HG02763 (cell line): ENCODE results near the gene ZNF646.
A peak's percentile ranks its signal among the peaks of the same experiment; 100 is the strongest.
"Not testable (repeated sequence)": the region's sequence is repeated elsewhere in the genome, so short reads cannot be mapped to it uniquely, and the experiment has no call there.

Experiments used
- ATAC-seq: cut with Tn5 transposase; IDR thresholded peaks from one replicate; pipeline ENCODE4 v1.9.1; 2021; ENCODE audit warnings: mild to moderate bottlenecking, moderate library complexity; ENCODE audit not compliant: unreplicated experiment

The ZNF646 gene

DNA sequence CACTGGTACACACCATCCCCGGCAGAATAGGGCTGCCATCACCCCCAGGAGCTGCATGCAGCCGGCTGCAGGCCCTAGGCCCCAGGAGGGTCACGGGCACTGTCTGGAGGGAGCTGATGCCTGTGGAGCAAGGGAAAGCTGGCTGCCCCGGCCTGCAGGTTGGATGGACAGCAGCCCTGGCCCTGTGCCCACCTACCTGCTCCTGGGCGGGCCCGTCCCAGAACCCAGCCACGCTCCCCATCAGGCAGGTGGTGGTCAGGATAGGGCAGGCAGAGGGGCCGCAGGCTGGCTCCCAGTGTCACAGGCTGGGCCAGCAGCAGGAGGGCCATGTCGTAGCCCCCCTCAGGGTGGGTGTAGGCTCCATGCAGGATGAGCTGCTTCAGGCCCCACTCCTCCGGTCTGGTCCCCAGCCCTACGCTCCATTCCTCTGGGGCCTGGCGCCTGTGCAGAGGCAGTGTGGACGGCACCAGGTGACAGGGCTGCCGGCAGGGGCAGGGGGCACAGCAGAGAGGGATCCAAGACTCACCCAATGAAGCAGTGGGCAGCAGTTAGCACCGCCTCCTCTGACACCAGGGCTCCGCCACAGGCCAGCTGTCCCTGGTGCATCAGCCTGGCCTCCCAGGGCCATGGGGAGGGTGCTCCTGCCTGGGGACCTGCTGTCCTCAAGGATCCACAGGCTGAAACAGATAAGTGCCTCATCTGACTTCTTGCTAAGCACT is 10.5 kb downstream of the ZNF646 start:
- ATAC-seq: no peak

DNA sequence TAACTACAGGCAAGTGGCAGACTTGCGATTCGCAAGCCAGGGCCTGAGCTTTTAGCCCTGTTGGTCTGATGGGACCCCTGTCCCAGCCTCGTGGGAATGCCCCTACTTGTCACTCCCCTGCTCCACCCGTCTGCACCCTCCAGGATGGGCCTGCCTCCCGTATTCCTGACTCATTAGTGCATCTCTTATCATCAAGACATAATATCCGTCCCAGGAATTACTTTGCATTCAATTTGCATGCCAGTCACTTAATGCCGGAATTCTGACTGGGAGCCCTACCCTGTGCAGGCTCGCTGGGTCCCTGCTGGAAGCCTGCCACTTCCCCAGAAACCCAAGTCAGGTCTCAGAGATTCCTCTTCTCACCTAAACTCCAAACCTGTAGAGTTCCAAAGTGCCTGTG is 11.2 kb downstream of the ZNF646 start:
- no peak for ATAC-seq

DNA sequence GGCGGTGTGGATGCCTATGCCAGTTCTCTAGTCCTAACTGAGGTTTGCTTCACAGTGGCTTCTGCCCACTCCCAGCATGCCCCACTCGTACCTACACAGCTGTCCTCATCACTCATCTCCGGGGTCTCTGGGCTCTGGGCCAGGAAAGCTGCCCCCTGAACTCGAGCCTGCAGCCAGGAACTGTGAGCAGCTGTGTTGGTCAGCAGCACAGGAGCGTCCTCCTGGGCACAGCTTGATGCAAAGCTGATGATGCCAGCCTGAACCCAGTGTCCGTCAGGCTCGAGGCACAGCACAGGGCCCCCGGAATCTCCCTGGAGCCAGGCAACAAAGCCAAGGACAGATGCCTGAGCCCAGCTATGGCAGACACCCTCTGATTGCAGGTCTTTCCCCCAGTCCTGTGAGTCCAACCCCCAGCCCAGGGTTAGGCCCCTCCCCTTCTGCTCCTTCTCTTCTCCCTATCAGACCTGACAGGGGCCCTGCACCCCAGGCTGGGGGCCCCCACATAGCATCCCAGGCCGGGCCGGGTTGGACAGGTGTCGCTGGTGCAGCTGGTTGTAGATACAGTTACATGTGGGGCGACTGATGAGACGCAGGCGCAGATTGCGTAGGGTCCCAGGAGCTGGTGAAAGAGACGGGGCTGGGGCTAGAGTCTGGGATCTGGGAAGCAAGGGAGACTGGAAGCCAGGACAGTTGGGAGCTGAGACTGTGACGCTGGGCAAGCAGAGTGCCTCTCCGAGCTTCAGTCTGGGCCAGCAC is 11.8 kb downstream of the ZNF646 start:
- no peak for ATAC-seq

DNA sequence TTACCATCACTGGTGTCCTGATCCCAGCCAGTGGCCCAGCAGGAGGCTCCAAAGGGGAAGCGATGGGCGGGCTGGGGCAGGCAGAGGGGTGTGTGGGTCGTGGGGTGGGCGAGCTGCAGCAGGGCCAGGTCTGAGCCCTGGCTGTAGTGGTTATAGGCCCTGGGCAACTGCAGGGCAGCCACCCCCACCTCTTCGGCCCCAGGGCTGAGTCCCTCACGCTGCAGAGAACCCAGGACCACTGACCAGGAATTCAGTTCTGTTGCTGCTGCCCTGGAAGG is 12.3 kb downstream of the ZNF646 start:
- no peak for ATAC-seq

DNA sequence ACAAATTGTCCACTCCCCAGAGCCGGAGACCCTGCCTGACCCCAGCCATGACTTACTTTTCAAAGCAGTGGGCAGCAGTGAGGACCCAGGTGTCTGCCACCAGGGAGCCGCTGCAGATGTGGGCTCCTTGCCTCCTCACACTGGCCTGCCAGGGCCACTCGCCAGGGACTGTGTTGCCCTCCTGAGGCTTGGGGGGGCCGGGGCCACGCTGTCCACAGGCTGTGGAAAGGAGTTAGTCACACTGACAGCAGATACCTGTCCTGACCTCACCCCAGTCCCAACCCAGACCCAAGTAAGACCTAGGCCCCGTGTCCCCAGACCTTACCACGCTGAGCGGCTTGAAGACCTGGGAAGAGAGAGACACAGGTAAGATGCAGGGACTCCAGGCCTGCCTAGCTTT is 13.3 kb downstream of the ZNF646 start:
- ATAC-seq: no peak

DNA sequence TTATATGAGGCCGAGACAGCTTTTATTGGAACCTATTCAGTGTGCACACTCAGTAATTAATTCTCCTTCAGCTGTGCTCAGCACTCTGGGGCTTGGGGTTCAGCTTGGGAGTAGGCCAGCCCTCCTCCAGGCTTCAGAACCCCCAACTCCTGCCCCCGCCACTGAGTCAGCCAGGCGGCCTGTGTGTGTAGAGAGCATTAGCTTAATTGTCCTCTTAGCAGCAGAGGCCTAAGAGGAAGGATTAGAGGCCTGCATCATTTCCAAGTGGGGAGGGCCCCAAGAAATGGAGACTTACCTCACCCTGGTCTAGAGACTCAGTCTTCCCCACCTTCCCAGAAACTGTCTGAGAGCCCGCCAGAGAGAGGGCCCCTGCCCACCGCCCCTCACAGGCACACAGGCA is 13.7 kb downstream of the ZNF646 start:
- ATAC-seq: no peak

DNA sequence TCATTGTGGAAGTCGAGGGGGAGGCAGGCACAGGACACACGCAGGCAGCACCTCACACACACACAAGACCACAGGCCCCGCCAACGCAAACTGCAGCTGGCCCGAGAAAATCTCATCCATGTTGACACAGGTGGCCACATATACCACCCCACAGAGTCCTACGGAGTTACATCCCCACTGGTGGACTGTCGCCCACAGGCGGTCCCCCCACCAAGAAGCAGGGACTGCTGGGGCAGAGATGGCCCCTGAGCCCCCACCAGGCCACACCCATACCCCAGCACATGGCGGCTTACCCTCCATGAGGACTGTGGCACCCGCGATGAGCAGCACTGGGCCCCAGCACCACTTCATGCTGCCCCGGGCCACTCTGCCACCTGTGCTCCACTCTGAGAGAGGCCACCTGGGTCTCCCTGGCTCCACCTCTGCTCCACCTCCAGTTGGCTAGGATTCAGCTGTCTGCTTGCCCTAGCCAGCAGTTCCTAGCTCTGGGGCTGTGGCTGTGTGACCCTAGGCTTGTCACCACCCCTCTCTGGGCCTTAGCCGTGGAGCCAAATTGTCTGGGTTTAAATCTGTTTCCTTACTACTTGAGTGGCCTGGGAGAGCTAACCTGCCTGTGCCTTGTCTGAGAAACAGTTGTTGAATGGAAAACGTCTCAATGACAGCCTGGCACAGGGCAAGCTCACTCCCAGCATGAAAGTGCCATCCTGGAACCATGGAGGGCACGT is 14.4 kb downstream of the ZNF646 start, which contains the start of gene PRSS53:
PRSS53 (minus strand) TSS at position 485 of the 725 bp plus-strand sequence; CDS start at position 351, 134 bp downstream.
- no peak for ATAC-seq

DNA sequence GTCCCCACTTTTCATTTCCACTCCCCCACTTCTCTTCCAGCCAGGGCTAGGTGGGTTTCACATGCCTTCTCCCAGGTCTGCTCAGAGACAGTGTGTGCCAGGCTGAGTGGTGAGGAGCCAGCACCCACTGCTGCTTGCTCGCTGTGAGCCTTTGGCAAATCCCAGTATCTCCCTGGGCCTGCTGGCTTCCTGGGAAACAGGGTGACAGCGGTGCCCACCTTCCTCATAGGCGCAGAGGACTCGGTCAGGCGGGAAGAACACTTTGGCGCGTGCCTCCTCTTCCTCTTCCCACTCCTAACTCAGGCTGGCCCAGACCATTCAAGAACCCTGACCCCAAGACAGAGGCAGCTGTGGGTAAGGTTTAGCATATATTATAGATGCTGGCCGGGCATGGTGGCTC is 15.0 kb downstream of the ZNF646 start:
- ATAC-seq: no peak

DNA sequence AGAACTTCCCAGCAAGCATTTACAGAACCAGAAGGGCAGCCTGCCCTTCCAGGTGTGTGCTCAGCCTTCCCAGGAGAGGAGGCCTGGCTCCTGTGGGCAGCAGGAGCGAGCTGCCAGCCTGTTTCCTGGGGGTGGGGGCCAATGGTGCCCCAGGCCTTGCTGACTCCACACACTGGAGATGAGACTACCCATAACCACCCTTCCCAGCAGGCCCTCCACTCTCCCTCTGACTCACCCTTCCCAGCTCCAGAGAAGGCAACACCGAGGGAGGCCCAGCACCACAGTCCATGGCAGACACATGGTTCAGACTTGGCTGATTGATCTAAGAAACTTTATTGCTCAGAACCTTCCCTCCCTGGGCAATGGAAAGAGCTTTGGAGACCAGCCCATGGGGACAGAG is 16.3 kb downstream of the ZNF646 start:
- ATAC-seq: no peak

DNA sequence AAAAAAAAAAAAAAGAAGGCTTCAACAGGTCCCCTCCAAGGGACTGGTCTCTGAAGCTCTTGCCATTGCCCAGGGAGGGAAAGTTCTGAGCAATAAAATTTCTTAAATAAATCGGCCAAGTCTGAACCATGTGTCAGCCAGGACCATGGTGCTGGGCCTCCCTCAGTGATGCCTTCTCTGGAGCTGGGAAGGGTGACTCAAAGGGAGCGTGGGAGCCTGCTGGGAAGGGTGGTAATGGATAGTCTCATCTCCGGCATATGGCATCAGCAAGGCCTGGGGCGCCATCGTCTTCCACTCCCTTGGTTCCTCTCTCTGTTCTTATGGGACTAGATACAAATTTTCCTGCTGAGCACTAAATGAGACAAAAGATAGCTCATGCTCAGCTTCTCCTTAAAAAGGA is 18.1 kb downstream of the ZNF646 start:
- no peak for ATAC-seq

DNA sequence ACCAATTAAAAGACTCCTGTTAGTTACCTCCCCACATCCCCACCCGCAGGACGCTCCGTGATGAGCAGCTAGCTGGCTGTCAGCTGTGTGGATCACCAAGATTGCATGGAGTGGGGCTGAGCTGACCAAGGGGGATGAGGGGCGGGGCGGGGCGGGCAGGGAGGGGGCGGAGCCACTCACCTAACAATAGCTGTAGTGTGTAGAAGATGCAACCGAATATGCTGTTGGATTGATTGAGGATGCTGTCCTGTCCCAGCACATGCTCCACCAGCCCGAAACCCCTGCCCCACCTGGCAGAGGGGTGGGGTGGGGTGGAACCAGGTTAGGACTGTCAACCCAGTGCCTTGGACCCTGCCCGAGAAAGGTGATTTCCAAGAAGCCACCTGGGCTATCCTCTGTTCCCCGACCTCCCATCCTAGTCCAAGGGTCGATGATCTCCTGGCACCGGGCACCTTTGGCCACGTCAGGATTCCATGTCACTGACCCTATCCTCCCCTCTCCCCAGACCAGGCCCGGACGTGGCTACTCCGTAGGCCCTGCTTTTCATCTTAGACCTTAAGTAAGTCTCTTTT is 19.0 kb downstream of the ZNF646 start:
- ATAC-seq: no peak

DNA sequence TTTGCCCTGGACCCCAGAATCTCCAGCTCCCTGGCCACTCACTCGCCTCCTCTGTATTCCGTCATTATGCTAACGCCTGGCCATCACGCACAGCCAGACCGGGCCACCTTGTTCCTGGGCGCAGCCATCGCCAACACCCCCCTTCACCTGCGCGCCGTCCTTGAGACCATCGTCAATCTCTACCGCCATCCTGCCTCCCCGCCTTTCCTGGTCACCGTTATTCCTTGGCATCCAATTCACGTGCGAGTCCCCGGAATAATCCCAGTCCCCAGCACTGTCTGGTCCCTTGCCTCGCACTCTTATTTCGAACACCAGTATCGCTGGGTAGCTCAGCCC is 19.8 kb downstream of the ZNF646 start:
- ATAC-seq: no peak

DNA sequence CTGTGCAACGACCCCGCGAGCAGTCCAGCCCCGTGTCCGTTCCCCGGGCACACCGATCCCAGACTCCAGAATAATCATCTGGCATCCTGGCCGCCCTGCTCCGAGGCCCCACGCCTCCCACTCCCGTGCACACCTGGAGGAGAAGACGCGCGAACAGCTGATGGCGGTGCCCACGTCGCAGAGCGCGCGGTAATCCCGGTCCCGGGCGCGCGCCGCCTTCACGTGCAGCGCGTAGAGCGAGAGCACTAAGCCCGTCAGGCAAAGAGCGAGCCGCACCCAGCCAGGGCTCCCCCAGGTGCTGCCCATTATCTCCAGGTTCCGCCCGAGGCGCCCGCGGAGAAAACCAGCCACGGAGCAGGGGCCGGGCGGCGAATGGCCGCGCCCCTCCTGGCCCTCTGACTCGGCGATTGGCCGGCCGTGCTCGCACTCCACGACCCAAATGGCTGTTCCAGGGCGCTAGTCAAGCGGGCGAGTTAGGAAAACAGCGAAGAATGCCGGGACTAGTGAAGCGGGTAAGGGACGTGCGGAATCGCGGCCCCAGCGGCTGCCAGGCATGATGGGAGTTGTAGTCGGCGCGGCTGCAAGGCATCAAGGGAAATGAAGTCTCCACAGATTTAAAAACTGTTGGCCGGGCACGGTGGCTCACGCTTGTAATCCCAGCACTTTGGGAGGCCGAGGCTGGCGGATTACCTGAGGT is 20.4 kb downstream of the ZNF646 start, which contains the start of gene VKORC1:
VKORC1 (minus strand) TSS at position 374 of the 697 bp plus-strand sequence; CDS start at position 306, 68 bp downstream.
- ATAC-seq: peak; percentile 85

DNA sequence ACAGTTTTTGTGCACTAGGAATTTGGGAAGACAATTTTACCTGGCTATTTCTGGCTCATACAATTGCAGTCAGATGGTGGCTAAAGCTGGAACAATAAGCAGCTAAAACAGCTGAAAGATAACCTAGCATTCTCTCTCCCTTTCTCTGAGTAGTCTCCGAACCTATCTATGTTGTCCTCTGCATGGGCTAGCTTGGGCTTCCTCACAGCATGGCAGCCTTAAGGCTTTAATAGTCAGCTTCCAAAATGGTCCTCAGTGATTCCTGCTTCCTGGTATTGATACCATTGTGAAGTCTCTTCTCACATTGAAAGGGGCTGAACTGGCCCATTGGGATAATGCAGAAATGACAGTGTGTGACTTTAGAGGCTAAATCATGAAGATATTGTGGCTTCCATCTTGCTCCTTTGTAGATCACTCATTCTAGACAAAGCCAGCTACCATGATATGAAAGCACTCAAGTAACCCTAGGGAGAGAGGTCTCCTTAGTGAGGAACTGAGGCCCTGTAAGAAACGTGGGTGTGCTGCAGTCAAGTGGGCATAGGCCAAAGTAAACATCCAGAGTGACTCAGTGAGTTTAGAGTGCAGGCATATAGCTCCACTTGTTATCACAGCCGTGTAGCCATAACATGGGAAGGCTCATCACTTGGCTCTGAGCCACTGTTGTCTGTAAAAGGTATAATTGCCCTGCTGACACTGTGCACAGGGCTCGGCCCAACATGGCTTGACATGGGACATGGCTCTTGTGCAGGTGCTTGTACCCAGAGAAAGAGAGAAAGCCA is 25.8 kb downstream of the ZNF646 start:
- ATAC-seq: no peak

DNA sequence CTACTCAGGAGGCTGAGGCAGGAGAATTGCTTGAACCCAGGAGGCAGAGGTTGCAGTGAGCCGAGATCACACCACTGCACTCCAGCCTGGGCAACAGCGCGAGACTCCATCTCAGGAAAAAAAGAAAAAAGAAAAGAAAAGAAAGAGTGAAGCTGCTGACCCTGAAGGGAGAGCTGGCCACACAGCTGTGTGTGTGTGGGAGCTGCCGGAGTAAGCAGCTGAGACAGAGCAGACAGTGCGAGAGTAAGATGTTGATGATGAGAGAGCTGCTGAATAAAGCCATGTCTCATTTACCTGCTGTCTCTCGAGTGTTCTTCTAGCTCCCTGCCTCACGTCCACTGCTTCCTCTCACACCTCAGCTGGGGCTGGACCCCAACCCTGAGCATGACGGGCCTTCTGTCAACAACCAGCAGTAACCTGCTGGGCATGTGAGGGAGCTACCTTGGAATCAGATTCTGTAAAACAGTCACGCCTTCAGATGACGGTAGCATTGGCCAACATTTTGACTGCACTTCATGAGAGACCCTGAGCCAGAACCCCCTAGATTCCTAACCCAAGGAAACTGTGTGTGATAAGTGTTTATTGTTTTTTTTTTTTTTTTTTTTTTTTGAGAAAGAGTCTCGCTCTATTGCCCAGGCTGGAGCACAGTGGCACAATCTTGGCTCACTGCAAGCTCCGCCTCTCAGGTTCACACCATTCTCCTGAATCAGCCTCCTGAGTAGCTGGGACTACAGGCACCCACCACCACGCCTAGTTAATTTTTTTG is 26.8 kb downstream of the ZNF646 start:
- ATAC-seq: not testable (repeated sequence)

DNA sequence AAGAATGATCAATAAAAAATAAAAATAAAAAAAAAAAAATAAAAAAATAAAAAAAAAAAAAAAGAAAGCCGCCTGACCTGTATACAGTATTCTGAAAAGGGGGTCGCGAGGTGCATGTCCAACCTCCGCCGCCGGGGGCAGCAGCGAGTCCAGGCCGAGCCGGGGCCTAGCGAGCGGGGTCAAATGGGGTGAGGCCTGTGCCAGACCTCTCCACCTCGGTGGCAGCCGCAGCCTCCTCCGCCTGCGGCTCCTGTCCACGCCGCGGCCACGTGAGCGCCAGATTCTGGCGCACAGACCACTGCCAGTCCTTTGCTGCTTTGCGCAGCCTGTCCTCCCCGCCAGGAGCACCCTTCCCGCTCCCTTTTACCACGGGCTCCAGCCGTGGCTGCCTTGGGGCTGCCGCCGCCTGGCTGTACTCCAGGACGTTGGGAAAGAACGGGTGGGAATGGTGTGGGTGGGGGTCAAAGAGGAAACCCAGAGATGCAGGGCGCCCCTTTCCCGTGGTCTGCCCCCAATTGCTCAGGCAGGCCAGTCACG is 31.5 kb downstream of the ZNF646 start:
- ATAC-seq: peak; percentile 40

DNA sequence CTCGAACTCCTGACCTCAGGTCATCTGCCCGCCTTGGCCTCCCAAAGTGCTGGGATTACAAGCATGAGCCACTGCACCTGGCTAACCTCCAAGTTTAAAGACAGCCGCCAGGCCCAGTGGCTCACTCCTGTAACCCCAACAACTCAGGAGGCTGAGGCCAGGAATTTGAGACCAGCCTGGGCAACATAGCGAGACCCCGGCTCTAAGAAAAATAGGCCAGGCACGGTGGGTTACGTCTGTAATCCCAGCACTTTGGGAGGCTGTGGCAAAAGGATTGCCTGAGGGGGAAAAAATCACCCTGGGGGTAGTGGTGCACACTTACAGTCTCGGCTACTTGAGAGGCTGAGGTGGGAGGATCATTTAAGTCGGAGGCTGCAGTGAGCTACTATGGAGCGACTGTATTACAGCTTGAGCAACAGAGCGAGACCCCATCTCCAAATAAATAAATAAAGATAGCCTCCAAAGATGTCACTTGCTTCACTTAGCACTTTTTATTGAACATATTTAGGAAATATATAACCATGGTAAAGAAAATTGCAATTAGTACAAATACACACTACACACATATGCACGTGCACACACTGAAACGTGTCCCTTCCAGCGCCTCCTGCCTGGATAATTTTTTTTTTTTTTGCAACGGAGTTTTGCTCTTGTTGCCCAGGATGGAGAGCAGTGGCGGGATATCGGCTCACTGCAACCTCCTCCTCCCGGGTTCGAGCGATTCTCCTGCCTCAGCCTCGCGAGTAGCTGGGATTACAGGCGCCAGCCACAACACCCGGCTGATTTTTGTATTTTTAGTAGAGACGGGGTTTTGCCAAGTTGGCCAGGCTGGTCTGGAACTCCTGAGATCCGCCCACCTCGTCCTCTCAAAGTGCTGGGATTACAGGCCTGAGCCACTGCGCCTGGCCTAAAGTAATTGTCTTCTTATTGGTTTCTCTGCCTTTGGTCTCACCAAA is 32.6 kb downstream of the ZNF646 start:
- ATAC-seq: no peak

DNA sequence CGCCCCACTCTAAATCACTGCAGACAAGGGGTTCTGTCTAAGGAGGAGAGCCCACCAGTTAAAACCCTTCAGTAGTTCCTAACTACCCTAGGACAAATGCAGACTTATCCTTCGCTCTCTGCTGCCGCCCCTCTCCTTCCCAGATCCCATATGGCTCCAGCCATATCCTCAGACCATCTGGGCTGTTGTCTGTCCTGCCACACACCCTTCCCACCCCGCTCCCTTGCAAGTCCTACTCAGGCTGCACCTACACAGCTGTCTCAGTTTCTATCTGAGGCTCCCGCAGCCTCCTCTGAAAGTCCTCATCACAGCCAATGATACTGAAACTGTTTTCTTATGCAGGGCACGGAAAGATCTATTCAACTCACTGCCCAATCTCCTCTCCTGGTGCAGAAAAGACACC is 33.2 kb downstream of the ZNF646 start:
- peak; percentile 49 for ATAC-seq
